ENCODE data around the gene CDH7. TPM values are rescaled to one million over a fixed set of nuclear protein-coding genes. Genes with fewer than 3 reads are reported as not detected.

Gene CDH7
- total RNA-seq, 4 donors from 2014 or later = 0.04 TPM; not detected in 3

GRCh38 chr18:65788373-65788772, 37.6 kb downstream of the CDH7 start:
- TF ChIP-seq POLR2AphosphoS5 (IDR thresholded peaks at IDR 0.05) = no peak
- TF ChIP-seq POLR2A (IDR thresholded peaks at IDR 0.05) = no peak
- no peak for TF ChIP-seq EP300 (IDR thresholded peaks at IDR 0.05)
- no peak for TF ChIP-seq CTCF (IDR thresholded peaks at IDR 0.05)
- ATAC-seq = no peak
- no peaks in the 10 kb centered on the region for H3K36me3 ChIP-seq
- no peaks in the 10 kb centered on the region for H3K27me3 ChIP-seq
- no peak overlapping the region for H3K27ac ChIP-seq
- no peaks in the 10 kb centered on the region for H3K4me1 ChIP-seq
- no peak overlapping the region for H3K4me3 ChIP-seq
- WGBS, 2 donors (ENCODE audit: low coverage in 1 of 2) = 43 to 46% methylated on average over 4 of the region's 4 CpGs
- no peaks in the 10 kb centered on the region for H3K9me3 ChIP-seq

- no peak for TF ChIP-seq CTCF (IDR thresholded peaks at IDR 0.05)
- Histone ChIP-seq H3K4me1 (no peaks in the 10 kb centered on the region), H3K27me3 (peaks cover 3% of the 10 kb centered on the region), H3K9me3 (no peaks in the 10 kb centered on the region), H3K36me3 (no peaks in the 10 kb centered on the region), H3K27ac (no peak overlapping the region), H3K4me3 (no peak overlapping the region)
- ATAC-seq = no peak
- WGBS, 2 donors (ENCODE audit: low coverage in 1 of 2) = 81 to 95% methylated on average over 4 of the region's 4 CpGs
Measured at GRCh38 chr18:65790604-65791003, 39.8 kb downstream of the CDH7 start.

- Histone ChIP-seq H3K27me3 (peaks cover 5% of the 10 kb centered on the region), H3K4me1 (no peaks in the 10 kb centered on the region), H3K9me3 (no peaks in the 10 kb centered on the region), H3K4me3 (no peak overlapping the region), H3K36me3 (no peaks in the 10 kb centered on the region), H3K27ac (no peak overlapping the region)
- ATAC-seq = no peak
- TF ChIP-seq POLR2A (IDR thresholded peaks at IDR 0.05) (no peak), CTCF (IDR thresholded peaks at IDR 0.05) (no peak), EP300 (IDR thresholded peaks at IDR 0.05) (no peak), POLR2AphosphoS5 (IDR thresholded peaks at IDR 0.05) (no peak)
- 49 to 60% methylated on average over 4 of the region's 4 CpGs for WGBS, 2 donors (ENCODE audit: low coverage in 1 of 2)
Measured at GRCh38 chr18:65791719-65792118, 40.9 kb downstream of the CDH7 start.

GRCh38 chr18:65792456-65793074, 41.8 kb downstream of the CDH7 start:
- H3K27ac ChIP-seq = no peak overlapping the region
- no peak for ATAC-seq
- peaks cover 5% of the 10 kb centered on the region for H3K27me3 ChIP-seq
- no peaks in the 10 kb centered on the region for H3K36me3 ChIP-seq
- WGBS, 2 donors (ENCODE audit: low coverage in 1 of 2) = 63 to 92% methylated on average over 2 to 4 of the region's 4 CpGs
- TF ChIP-seq POLR2A (IDR thresholded peaks at IDR 0.05) (no peak), CTCF (IDR thresholded peaks at IDR 0.05) (no peak), EP300 (IDR thresholded peaks at IDR 0.05) (no peak), POLR2AphosphoS5 (IDR thresholded peaks at IDR 0.05) (no peak)
- H3K9me3 ChIP-seq = no peaks in the 10 kb centered on the region
- no peaks in the 10 kb centered on the region for H3K4me1 ChIP-seq
- no peak overlapping the region for H3K4me3 ChIP-seq

- H3K4me3 ChIP-seq = no peak overlapping the region
- no peak for TF ChIP-seq POLR2AphosphoS5 (IDR thresholded peaks at IDR 0.05)
- no peak for TF ChIP-seq POLR2A (IDR thresholded peaks at IDR 0.05)
- no peak for TF ChIP-seq EP300 (IDR thresholded peaks at IDR 0.05)
- TF ChIP-seq CTCF (IDR thresholded peaks at IDR 0.05) = no peak
- WGBS, 2 donors (ENCODE audit: low coverage in 1 of 2) = 27 to 29% methylated on average over 3 to 6 of the region's 6 CpGs
- no peaks in the 10 kb centered on the region for H3K36me3 ChIP-seq
- no peaks in the 10 kb centered on the region for H3K27me3 ChIP-seq
- H3K27ac ChIP-seq = no peak overlapping the region
- no peaks in the 10 kb centered on the region for H3K9me3 ChIP-seq
- ATAC-seq = no peak
- H3K4me1 ChIP-seq = no peaks in the 10 kb centered on the region
Measured at GRCh38 chr18:65808759-65809158, 57.9 kb downstream of the CDH7 start.

All from gastroesophageal sphincter (tissue), 4 donors.